ENCODE data around the gene ABLIM2.

The ABLIM2 gene

GRCh38 chr4:8046925-8047541 is 111.6 kb downstream of the ABLIM2 start:
- Histone ChIP-seq H3K4me3 (ENCODE audit: low read length) (no peak overlapping the region), H3K27me3 (ENCODE audit: control insufficient read depth, insufficient read depth, low read length) (no peaks in the 10 kb centered on the region), H3K9ac (ENCODE audit: low read length) (no peak overlapping the region), H3K4me1 (ENCODE audit: control insufficient read depth, insufficient read depth, low read length) (peaks cover 10% of the 10 kb centered on the region), H3K36me3 (ENCODE audit: control insufficient read depth, insufficient read depth, low read length) (no peaks in the 10 kb centered on the region), H3K27ac (ENCODE audit: low read depth, low read length) (no peak overlapping the region)

- Histone ChIP-seq H3K36me3 (ENCODE audit: control insufficient read depth, insufficient read depth, low read length) (no peaks in the 10 kb centered on the region), H3K27ac (ENCODE audit: low read depth, low read length) (no peak overlapping the region), H3K4me1 (ENCODE audit: control insufficient read depth, insufficient read depth, low read length) (peaks cover 8% of the 10 kb centered on the region), H3K27me3 (ENCODE audit: control insufficient read depth, insufficient read depth, low read length) (no peaks in the 10 kb centered on the region), H3K9ac (ENCODE audit: low read length) (no peak overlapping the region), H3K4me3 (ENCODE audit: low read length) (no peak overlapping the region)
These were observed 112.7 kb downstream of the ABLIM2 start for GRCh38 chr4:8045909-8046308.

- H3K4me1 ChIP-seq (ENCODE audit: control insufficient read depth, insufficient read depth, low read length) = no peaks in the 10 kb centered on the region
These were observed 113.9 kb downstream of the ABLIM2 start for GRCh38 chr4:8044699-8045098.

GRCh38 chr4:8044244-8044643 is 114.4 kb downstream of the ABLIM2 start:
- Histone ChIP-seq H3K9ac (ENCODE audit: low read length) (no peak overlapping the region), H3K27me3 (ENCODE audit: control insufficient read depth, insufficient read depth, low read length) (no peaks in the 10 kb centered on the region), H3K36me3 (ENCODE audit: control insufficient read depth, insufficient read depth, low read length) (no peaks in the 10 kb centered on the region), H3K4me1 (ENCODE audit: control insufficient read depth, insufficient read depth, low read length) (no peaks in the 10 kb centered on the region), H3K4me3 (ENCODE audit: low read length) (no peak overlapping the region), H3K27ac (ENCODE audit: low read depth, low read length) (no peak overlapping the region)

More at GRCh38 chr4:8044699-8045098, 113.9 kb downstream of the ABLIM2 start:
- no peak overlapping the region for H3K27ac ChIP-seq (ENCODE audit: low read depth, low read length)
- H3K4me3 ChIP-seq (ENCODE audit: low read length) = no peak overlapping the region
- H3K36me3 ChIP-seq (ENCODE audit: control insufficient read depth, insufficient read depth, low read length) = no peaks in the 10 kb centered on the region
- no peaks in the 10 kb centered on the region for H3K27me3 ChIP-seq (ENCODE audit: control insufficient read depth, insufficient read depth, low read length)
- H3K9ac ChIP-seq (ENCODE audit: low read length) = no peak overlapping the region

- Histone ChIP-seq H3K27ac (ENCODE audit: low read depth, low read length) (no peak overlapping the region), H3K4me3 (ENCODE audit: low read length) (no peak overlapping the region), H3K9ac (ENCODE audit: low read length) (no peak overlapping the region), H3K4me1 (ENCODE audit: control insufficient read depth, insufficient read depth, low read length) (no peaks in the 10 kb centered on the region), H3K27me3 (ENCODE audit: control insufficient read depth, insufficient read depth, low read length) (no peaks in the 10 kb centered on the region), H3K36me3 (ENCODE audit: control insufficient read depth, insufficient read depth, low read length) (no peaks in the 10 kb centered on the region)
These were observed 115.0 kb downstream of the ABLIM2 start for GRCh38 chr4:8043596-8043995.

GRCh38 chr4:8041868-8042267 is 116.7 kb downstream of the ABLIM2 start:
- H3K27me3 ChIP-seq (ENCODE audit: control insufficient read depth, insufficient read depth, low read length) = no peaks in the 10 kb centered on the region
- no peak overlapping the region for H3K27ac ChIP-seq (ENCODE audit: low read depth, low read length)
- no peaks in the 10 kb centered on the region for H3K36me3 ChIP-seq (ENCODE audit: control insufficient read depth, insufficient read depth, low read length)
- H3K9ac ChIP-seq (ENCODE audit: low read length) = no peak overlapping the region
- H3K4me3 ChIP-seq (ENCODE audit: low read length) = no peak overlapping the region
- no peaks in the 10 kb centered on the region for H3K4me1 ChIP-seq (ENCODE audit: control insufficient read depth, insufficient read depth, low read length)

GRCh38 chr4:8041172-8041571 is 117.4 kb downstream of the ABLIM2 start:
- H3K4me1 ChIP-seq (ENCODE audit: control insufficient read depth, insufficient read depth, low read length) = no peaks in the 10 kb centered on the region
- H3K4me3 ChIP-seq (ENCODE audit: low read length) = no peak overlapping the region
- no peaks in the 10 kb centered on the region for H3K27me3 ChIP-seq (ENCODE audit: control insufficient read depth, insufficient read depth, low read length)
- H3K36me3 ChIP-seq (ENCODE audit: control insufficient read depth, insufficient read depth, low read length) = no peaks in the 10 kb centered on the region
- no peak overlapping the region for H3K9ac ChIP-seq (ENCODE audit: low read length)
- no peak overlapping the region for H3K27ac ChIP-seq (ENCODE audit: low read depth, low read length)

- no peak overlapping the region for H3K4me3 ChIP-seq (ENCODE audit: low read length)
- H3K36me3 ChIP-seq (ENCODE audit: control insufficient read depth, insufficient read depth, low read length) = no peaks in the 10 kb centered on the region
- no peaks in the 10 kb centered on the region for H3K27me3 ChIP-seq (ENCODE audit: control insufficient read depth, insufficient read depth, low read length)
- no peak overlapping the region for H3K27ac ChIP-seq (ENCODE audit: low read depth, low read length)
- no peak overlapping the region for H3K9ac ChIP-seq (ENCODE audit: low read length)
- no peaks in the 10 kb centered on the region for H3K4me1 ChIP-seq (ENCODE audit: control insufficient read depth, insufficient read depth, low read length)
These were observed 118.0 kb downstream of the ABLIM2 start for GRCh38 chr4:8040607-8041006.

GRCh38 chr4:8039853-8040252 is 118.8 kb downstream of the ABLIM2 start:
- Histone ChIP-seq H3K36me3 (ENCODE audit: control insufficient read depth, insufficient read depth, low read length) (no peaks in the 10 kb centered on the region), H3K9ac (ENCODE audit: low read length) (no peak overlapping the region), H3K27ac (ENCODE audit: low read depth, low read length) (no peak overlapping the region)

GRCh38 chr4:8039290-8039689 is 119.3 kb downstream of the ABLIM2 start:
- H3K4me3 ChIP-seq (ENCODE audit: low read length) = no peak overlapping the region
- H3K27ac ChIP-seq (ENCODE audit: low read depth, low read length) = no peak overlapping the region
- no peaks in the 10 kb centered on the region for H3K36me3 ChIP-seq (ENCODE audit: control insufficient read depth, insufficient read depth, low read length)
- no peaks in the 10 kb centered on the region for H3K27me3 ChIP-seq (ENCODE audit: control insufficient read depth, insufficient read depth, low read length)
- H3K4me1 ChIP-seq (ENCODE audit: control insufficient read depth, insufficient read depth, low read length) = no peaks in the 10 kb centered on the region
- no peak overlapping the region for H3K9ac ChIP-seq (ENCODE audit: low read length)

More at GRCh38 chr4:8039853-8040252, 118.8 kb downstream of the ABLIM2 start:
- Histone ChIP-seq H3K4me1 (ENCODE audit: control insufficient read depth, insufficient read depth, low read length) (no peaks in the 10 kb centered on the region), H3K27me3 (ENCODE audit: control insufficient read depth, insufficient read depth, low read length) (no peaks in the 10 kb centered on the region), H3K4me3 (ENCODE audit: low read length) (no peak overlapping the region)

- Histone ChIP-seq H3K27ac (ENCODE audit: low read depth, low read length) (no peak overlapping the region), H3K4me3 (ENCODE audit: low read length) (no peak overlapping the region), H3K9ac (ENCODE audit: low read length) (no peak overlapping the region), H3K27me3 (ENCODE audit: control insufficient read depth, insufficient read depth, low read length) (no peaks in the 10 kb centered on the region), H3K36me3 (ENCODE audit: control insufficient read depth, insufficient read depth, low read length) (no peaks in the 10 kb centered on the region), H3K4me1 (ENCODE audit: control insufficient read depth, insufficient read depth, low read length) (no peaks in the 10 kb centered on the region)
These were observed 119.8 kb downstream of the ABLIM2 start for GRCh38 chr4:8038719-8039251.

- H3K4me1 ChIP-seq (ENCODE audit: control insufficient read depth, insufficient read depth, low read length) = no peaks in the 10 kb centered on the region
- H3K27me3 ChIP-seq (ENCODE audit: control insufficient read depth, insufficient read depth, low read length) = no peaks in the 10 kb centered on the region
- H3K27ac ChIP-seq (ENCODE audit: low read depth, low read length) = no peak overlapping the region
- H3K4me3 ChIP-seq (ENCODE audit: low read length) = no peak overlapping the region
- H3K9ac ChIP-seq (ENCODE audit: low read length) = no peak overlapping the region
- H3K36me3 ChIP-seq (ENCODE audit: control insufficient read depth, insufficient read depth, low read length) = no peaks in the 10 kb centered on the region
These were observed 120.5 kb downstream of the ABLIM2 start for GRCh38 chr4:8038083-8038482.

GRCh38 chr4:8037150-8037769 is 121.4 kb downstream of the ABLIM2 start:
- no peaks in the 10 kb centered on the region for H3K36me3 ChIP-seq (ENCODE audit: control insufficient read depth, insufficient read depth, low read length)
- H3K27me3 ChIP-seq (ENCODE audit: control insufficient read depth, insufficient read depth, low read length) = no peaks in the 10 kb centered on the region
- no peak overlapping the region for H3K27ac ChIP-seq (ENCODE audit: low read depth, low read length)
- H3K9ac ChIP-seq (ENCODE audit: low read length) = no peak overlapping the region
- no peaks in the 10 kb centered on the region for H3K4me1 ChIP-seq (ENCODE audit: control insufficient read depth, insufficient read depth, low read length)
- H3K4me3 ChIP-seq (ENCODE audit: low read length) = no peak overlapping the region

All from rectal smooth muscle tissue (tissue), 1 donor.